Smooth muscle cell (in vitro differentiated cells): ENCODE measurements around the gene HID1. TPM values are rescaled to one million over a fixed set of nuclear protein-coding genes. Genes with fewer than 3 reads are reported as not detected.

ENCODE experiments used
- DNase-seq: peaks from one replicate; lab custom pipeline; 2025; ENCODE audit not compliant: unreplicated experiment; lab: John Stamatoyannopoulos, UW
- H2AFZ ChIP-seq: fragments of 200-600 bp; sonication (generic); 2 replicates; pipeline ENCODE4 v1.6.0; 2016; ENCODE audit warnings: antibody characterized with exemption, low read depth, mild to moderate bottlenecking
- H3F3A ChIP-seq: fragments of 200-600 bp; sonication (generic); 2 replicates; pipeline ENCODE4 v1.6.0; 2017; ENCODE audit warnings: antibody characterized with exemption, low read depth
- H3K27ac ChIP-seq: fragments of 200-600 bp; sonication (generic); 2 replicates; pipeline ENCODE4 v1.5.1; 2016; ENCODE audit warnings: low read depth, mild to moderate bottlenecking
- H3K27me3 ChIP-seq: fragments of 200-600 bp; sonication (generic); 2 replicates; pipeline ENCODE4 v1.6.1; 2016; ENCODE audit warnings: low read depth, mild to moderate bottlenecking
- H3K36me3 ChIP-seq: fragments of 200-600 bp; sonication (generic); 2 replicates; pipeline ENCODE4 v1.5.1; 2016; ENCODE audit warnings: low read depth
- H3K4me1 ChIP-seq: fragments of 200-600 bp; sonication (generic); 2 replicates; pipeline ENCODE4 v1.5.1; 2016; ENCODE audit warnings: low read depth
- H3K4me2 ChIP-seq: fragments of 200-600 bp; sonication (generic); 2 replicates; pipeline ENCODE4 v1.6.0; 2016; ENCODE audit warnings: mild to moderate bottlenecking
- H3K4me3 ChIP-seq: fragments of 200-600 bp; sonication (generic); 2 replicates; pipeline ENCODE4 v1.5.1; 2016; ENCODE audit warnings: mild to moderate bottlenecking
- H3K79me2 ChIP-seq: fragments of 200-600 bp; sonication (generic); 2 replicates; pipeline ENCODE4 v1.6.0; 2016; ENCODE audit warnings: low read depth, mild to moderate bottlenecking
- H3K9ac ChIP-seq: fragments of 200-600 bp; sonication (generic); 2 replicates; pipeline ENCODE4 v1.6.0; 2016; ENCODE audit warnings: low read depth
- H3K9me3 ChIP-seq: fragments of 200-600 bp; sonication (generic); replicated peaks from 2 replicates; pipeline ENCODE4 v1.5.1; 2016; ENCODE audit warnings: low read depth
- H4K20me1 ChIP-seq: fragments of 200-600 bp; sonication (generic); 2 replicates; pipeline ENCODE4 v1.6.0; 2016; ENCODE audit warnings: low read depth
- CTCF ChIP-seq: fragments of 200-600 bp; sonication (generic); IDR thresholded peaks from 2 replicates; pipeline ENCODE4 v1.5.1; 2017; ENCODE audit warnings: borderline replicate concordance, mild to moderate bottlenecking, antibody characterized with exemption; ENCODE audit not compliant: insufficient read depth, poor library complexity, severe bottlenecking
- WGBS: methylation state at CpG from one replicate; pipeline ENCODE4 v1.1.7; 2016; ENCODE audit warnings: low lambda C conversion rate; 5-methylcytosine and 5-hydroxymethylcytosine counted together
- polyA plus RNA-seq: library from polyadenylated mRNA; unstranded; fragments of >200 nt; fragmentation: Nextera tagmentation; extraction: Ambion mirVana; gene quantifications from 2 replicates; pipeline ENCODE4 v1.2.1, GENCODE V29; 2016
- total RNA-seq: library from RNA; depleted of rRNA; stranded (reverse); fragments of >200 nt; gene quantifications from 2 replicates; pipeline ENCODE4 v1.2.3, GENCODE V29; 2014

Gene HID1
- total and polyA plus RNA-seq, 2 experiments from 2014 or later: 3.3 to 8.8 TPM

DNA sequence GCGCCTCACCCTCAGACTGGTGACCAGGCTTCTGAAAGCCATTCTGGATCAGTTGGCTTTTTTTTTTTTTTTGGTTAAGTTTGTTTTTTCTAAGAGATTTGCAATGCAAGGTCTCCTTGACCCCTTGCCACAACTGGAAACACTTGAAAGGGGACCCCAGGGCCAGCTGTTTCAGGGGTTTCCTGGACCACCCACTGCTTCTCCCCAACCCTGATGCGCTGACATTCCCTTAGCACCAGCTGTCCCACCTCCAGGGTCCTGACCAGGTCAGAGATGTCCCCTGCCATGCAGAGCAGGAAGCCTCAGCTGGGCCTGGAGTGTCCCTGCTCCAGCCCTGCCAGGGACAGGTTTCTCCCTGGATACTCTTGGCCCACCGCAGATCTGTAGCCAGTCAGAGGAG is 31.8 kb upstream of the HID1 start:
- no peak for TF ChIP-seq CTCF
- Histone ChIP-seq H3K36me3 (no peaks in the 10 kb centered on the region), H4K20me1 (peaks cover 23% of the 10 kb centered on the region), H3K27me3 (no peaks in the 10 kb centered on the region), H3K4me2 (no peak overlapping the region), H3K27ac (no peak overlapping the region), H3K4me1 (no peaks in the 10 kb centered on the region), H3K4me3 (no peak overlapping the region), H3K79me2 (peaks cover under 1% of the 10 kb centered on the region), H3K9ac (no peak overlapping the region), H3K9me3 (no peaks in the 10 kb centered on the region), H3F3A (peaks cover 5% of the 10 kb centered on the region), H2AFZ (no peak overlapping the region)
- WGBS: 100% methylated on average over 2 of the region's 3 CpGs
- DNase-seq: no peak

DNA sequence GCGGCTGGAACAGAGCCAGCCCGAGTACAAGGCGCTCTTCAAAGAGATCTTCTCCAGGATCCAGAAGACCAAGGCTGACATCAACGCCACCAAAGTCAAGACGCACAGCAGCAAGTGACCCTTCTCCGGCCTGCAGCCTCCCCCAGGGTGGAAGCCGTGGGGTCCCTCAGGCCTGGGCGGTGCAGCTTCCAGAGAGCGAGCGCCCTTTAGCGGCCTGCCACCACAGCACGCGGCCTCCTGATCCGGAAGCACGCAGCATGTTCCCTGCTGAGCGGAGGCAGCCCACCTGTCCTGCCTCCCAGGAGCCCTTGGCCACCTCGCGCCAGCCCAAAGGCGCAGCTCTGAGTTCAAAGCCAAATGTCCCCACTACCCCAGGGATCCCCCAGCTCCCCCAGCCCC is 31.4 kb upstream of the HID1 start:
- Histone ChIP-seq H3K27me3 (no peaks in the 10 kb centered on the region), H3K4me1 (no peaks in the 10 kb centered on the region), H2AFZ (no peak overlapping the region), H3K4me3 (no peak overlapping the region), H3K9ac (no peak overlapping the region), H4K20me1 (peaks cover 27% of the 10 kb centered on the region), H3K79me2 (peaks cover 2% of the 10 kb centered on the region), H3K36me3 (no peaks in the 10 kb centered on the region), H3F3A (peaks cover 2% of the 10 kb centered on the region), H3K4me2 (no peak overlapping the region), H3K9me3 (no peaks in the 10 kb centered on the region), H3K27ac (no peak overlapping the region)
- DNase-seq: no peak
- 97% methylated on average over 19 of the region's 19 CpGs for WGBS
- TF ChIP-seq CTCF: no peak

DNA sequence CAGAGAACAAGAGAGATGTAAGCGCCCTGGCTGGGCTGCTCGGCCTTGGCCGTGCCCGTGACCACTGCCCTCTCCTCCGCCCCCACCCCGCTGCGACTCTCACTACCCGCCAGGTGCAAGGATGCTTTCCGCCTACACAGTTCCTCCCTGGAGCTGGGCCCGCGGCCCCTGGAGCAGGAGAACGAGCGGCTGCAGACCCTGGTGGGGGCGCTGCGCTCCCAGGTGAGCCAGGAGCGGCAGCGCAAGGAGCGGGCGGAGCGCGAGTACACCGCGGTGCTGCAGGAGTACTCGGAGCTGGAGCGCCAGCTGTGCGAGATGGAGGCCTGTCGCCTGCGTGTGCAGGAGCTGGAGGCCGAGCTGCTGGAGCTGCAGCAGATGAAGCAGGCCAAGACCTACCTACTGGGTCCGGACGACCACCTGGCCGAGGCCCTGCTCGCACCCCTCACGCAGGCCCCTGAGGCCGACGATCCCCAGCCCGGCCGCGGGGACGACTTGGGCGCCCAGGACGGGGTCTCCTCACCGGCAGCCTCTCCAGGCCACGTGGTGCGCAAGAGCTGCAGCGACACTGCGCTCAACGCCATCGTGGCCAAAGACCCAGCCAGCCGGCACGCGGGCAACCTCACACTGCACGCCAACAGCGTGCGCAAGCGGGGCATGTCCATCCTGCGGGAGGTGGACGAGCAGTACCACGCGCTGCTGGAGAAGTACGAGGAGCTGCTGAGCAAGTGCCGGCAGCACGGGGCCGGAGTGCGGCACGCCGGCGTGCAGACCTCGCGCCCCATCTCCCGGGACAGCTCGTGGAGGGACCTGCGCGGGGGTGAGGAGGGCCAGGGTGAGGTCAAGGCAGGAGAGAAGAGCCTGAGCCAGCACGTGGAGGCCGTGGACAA is 30.8 kb upstream of the HID1 start:
- no peaks in the 10 kb centered on the region for H3K9me3 ChIP-seq
- no peak overlapping the region for H3K4me2 ChIP-seq
- H3F3A ChIP-seq: no peaks in the 10 kb centered on the region
- no peak for TF ChIP-seq CTCF
- no peaks in the 10 kb centered on the region for H3K4me1 ChIP-seq
- H3K36me3 ChIP-seq: no peaks in the 10 kb centered on the region
- no peak overlapping the region for H3K9ac ChIP-seq
- peaks cover 33% of the 10 kb centered on the region for H4K20me1 ChIP-seq
- H3K27me3 ChIP-seq: no peaks in the 10 kb centered on the region
- WGBS: 96% methylated on average over 75 of the region's 76 CpGs
- H3K4me3 ChIP-seq: no peak overlapping the region
- no peak for DNase-seq
- H3K27ac ChIP-seq: no peak overlapping the region
- H2AFZ ChIP-seq: no peak overlapping the region
- peaks cover 2% of the 10 kb centered on the region for H3K79me2 ChIP-seq
